Kidney epithelial cell (primary cell): Measurements from ENCODE around the gene ESRRA. TPM values are rescaled to one million over a fixed set of nuclear protein-coding genes. Genes with fewer than 3 reads are reported as not detected.

Experiments
- DNase-seq: peaks from one replicate; pipeline ENCODE4 v3.0.0-alpha.2; 2010; ENCODE audit warnings: low read depth
- H3K27me3 ChIP-seq: 2 replicates; pipeline ENCODE4 v1.6.0; 2011; ENCODE audit warnings: low read length; ENCODE audit not compliant: control insufficient read depth, insufficient read depth
- H3K36me3 ChIP-seq: 2 replicates; pipeline ENCODE4 v1.5.1; 2011; ENCODE audit warnings: low read length; ENCODE audit not compliant: control insufficient read depth, insufficient read depth
- H3K4me3 ChIP-seq: 2 replicates; pipeline ENCODE4 v1.5.1; 2011; ENCODE audit warnings: low read depth, mild to moderate bottlenecking, control low read depth, low read length
- total RNA-seq: library from RNA; depleted of rRNA; stranded (reverse); fragments of >200 nt; gene quantifications from 2 replicates; pipeline ENCODE4 v1.2.3, GENCODE V29; 2015
- TF ChIP-seq, protein P1 (sequence below): IDR thresholded peaks from 2 replicates; pipeline ENCODE4 v1.5.1; 2011; ENCODE audit warnings: mild to moderate bottlenecking, moderate library complexity, low read length, control low read depth, inconsistent platforms; ENCODE audit not compliant: insufficient read depth, poor library complexity, severe bottlenecking

ESRRA gene
- total RNA-seq, 1 donor from 2014 or later: 54.3 TPM

DNA sequence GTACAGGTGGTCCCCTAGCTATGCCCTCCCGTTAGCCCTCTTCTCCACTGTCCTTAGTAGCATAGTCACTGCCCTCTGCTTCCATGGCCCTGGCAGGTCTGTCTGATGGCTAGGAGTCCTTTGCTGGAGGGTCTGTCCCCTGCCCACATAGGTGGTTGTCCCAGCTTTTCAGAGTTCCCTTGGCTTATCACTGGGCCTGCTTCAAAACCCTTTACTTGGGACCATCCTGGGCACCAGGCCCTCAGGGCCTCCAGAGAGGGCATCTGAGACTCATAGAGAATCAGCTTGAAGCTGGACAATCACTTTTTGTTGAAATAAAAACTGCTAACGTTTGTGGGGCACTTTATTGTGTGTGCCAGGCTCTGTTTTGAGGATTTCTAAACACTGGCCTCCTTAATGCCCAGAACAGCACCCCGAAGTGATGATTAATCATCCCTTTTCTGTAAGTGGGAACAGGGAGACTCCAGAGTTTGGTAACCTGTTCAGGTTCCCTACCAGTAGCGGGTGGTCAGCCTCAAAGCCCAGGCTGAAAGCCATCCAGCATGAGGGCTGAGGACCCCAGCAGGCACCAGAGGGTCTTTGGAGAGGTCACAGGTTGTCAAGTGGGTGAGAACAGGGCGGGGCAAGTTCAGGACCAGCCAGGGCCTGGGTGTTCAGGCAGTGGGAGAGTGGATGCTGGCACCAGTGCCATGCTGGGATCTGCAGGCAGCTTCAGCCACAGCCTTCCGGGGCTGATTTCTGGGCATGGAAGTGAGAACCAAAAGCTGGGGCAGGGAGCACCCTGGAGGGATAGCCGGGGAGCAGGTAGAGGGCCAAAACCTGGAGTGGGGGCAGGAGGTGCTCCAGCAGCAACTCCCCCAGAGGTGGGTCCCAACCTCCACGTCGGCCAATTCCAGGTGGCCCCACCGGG lies 14.7 kb upstream of the ESRRA start:
- DNase-seq: no peak
- Histone ChIP-seq H3K4me3 (no peak overlapping the region), H3K27me3 (peaks cover 50% of the 10 kb centered on the region), H3K36me3 (peaks cover 1% of the 10 kb centered on the region)
- TF ChIP-seq, protein P1, sequence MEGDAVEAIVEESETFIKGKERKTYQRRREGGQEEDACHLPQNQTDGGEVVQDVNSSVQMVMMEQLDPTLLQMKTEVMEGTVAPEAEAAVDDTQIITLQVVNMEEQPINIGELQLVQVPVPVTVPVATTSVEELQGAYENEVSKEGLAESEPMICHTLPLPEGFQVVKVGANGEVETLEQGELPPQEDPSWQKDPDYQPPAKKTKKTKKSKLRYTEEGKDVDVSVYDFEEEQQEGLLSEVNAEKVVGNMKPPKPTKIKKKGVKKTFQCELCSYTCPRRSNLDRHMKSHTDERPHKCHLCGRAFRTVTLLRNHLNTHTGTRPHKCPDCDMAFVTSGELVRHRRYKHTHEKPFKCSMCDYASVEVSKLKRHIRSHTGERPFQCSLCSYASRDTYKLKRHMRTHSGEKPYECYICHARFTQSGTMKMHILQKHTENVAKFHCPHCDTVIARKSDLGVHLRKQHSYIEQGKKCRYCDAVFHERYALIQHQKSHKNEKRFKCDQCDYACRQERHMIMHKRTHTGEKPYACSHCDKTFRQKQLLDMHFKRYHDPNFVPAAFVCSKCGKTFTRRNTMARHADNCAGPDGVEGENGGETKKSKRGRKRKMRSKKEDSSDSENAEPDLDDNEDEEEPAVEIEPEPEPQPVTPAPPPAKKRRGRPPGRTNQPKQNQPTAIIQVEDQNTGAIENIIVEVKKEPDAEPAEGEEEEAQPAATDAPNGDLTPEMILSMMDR: no peak

DNA sequence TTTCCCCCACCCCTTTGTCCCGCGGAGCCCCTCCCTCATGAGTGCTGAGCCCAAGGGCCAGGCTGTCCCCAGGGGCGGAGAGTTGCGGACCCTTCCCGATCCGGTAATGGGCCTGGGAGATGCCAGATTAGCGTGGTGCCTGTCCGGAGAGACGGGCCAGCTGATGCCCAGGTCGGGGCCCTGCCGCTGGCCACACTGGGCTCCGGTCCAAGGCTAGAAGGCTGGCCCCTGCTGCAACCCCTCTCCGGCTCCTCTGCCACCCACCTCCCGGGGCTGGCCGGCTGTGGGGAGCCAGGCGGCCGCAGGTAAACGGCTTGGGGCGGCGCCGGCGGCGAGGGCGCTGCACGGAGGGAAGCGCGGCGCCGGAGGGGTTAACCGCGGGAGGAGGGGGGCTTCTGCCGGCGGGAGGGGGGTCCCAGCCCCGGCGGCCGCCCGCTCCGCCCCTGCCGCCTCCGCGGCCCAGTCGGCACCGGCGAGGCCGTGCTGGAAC lies 14.0 kb upstream of the ESRRA start, which contains the start of gene KCNK4:
TSS of gene KCNK4 (plus strand) at position 41 of the 490 bp plus-strand sequence. CDS start 1,717 bp downstream, outside the sequence.
- peaks cover 57% of the 10 kb centered on the region for H3K27me3 ChIP-seq
- H3K4me3 ChIP-seq: no peak within 1 kb of the TSS
- TF ChIP-seq, protein P1: no peak

GRCh38 chr11:64291752-64292459 lies 13.4 kb upstream of the ESRRA start:
- H3K36me3 ChIP-seq: peaks cover 1% of the 10 kb centered on the region
- no peak overlapping the region for H3K4me3 ChIP-seq
- TF ChIP-seq, protein P1: no peak
- no peak for DNase-seq
- peaks cover 63% of the 10 kb centered on the region for H3K27me3 ChIP-seq

More for the DNA sequence above, 14.0 kb upstream of the ESRRA start, which contains the start of gene KCNK4:
- peaks cover 1% of the 10 kb centered on the region for H3K36me3 ChIP-seq
- DNase-seq: no peak

DNA sequence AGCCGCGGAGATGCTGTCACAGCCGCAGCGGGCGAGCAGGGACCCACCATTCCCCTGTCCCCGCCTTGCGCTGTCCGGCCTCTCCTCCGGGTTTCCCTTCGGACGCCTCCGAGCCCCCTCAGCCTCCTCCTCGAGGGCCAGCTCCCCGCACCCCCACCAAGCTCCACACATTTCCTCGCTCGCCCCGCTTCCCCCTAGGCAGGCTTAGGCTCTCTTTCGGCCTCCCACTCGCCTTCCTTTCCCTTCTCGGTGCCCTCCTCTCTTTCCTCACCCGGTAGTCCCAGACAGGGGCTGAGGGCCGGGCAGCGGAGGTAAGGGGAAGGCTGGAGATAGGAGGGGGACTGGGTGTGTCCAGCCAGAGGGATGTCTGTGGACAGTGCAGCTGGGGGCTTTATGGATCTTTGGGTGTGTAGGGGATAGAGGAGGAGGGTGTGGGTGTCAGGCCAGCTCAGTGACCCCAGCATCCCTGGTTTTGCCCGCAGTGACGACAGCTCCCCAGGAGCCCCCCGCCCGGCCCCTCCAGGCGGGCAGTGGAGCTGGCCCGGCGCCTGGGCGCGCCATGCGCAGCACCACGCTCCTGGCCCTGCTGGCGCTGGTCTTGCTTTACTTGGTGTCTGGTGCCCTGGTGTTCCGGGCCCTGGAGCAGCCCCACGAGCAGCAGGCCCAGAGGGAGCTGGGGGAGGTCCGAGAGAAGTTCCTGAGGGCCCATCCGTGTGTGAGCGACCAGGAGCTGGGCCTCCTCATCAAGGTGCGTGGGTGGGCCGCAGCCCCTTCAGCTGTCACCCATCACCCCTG lies 12.7 kb upstream of the ESRRA start:
- no peak for DNase-seq
- Histone ChIP-seq H3K36me3 (peaks cover 1% of the 10 kb centered on the region), H3K4me3 (peak overlapping the region; percentile 7), H3K27me3 (peaks cover 71% of the 10 kb centered on the region)
- TF ChIP-seq, protein P1: no peak

GRCh38 chr11:64294774-64295173 lies 10.6 kb upstream of the ESRRA start:
- no peak for DNase-seq
- H3K27me3 ChIP-seq: peaks cover 91% of the 10 kb centered on the region
- no peaks in the 10 kb centered on the region for H3K36me3 ChIP-seq
- TF ChIP-seq, protein P1: no peak
- no peak overlapping the region for H3K4me3 ChIP-seq
